K562 (cell line): ENCODE results near the gene CKLF. TPM values are rescaled to one million over a fixed set of nuclear protein-coding genes. Genes with fewer than 3 reads are reported as not detected.

Experiments
- CAMTA2 ChIP-seq: fragments of 250-450 bp; sonication (Bioruptor Pico); conservative IDR thresholded peaks from 2 replicates; pipeline ENCODE4 v1.5.1; 2022
- CCNT2 ChIP-seq: IDR thresholded peaks from 2 replicates; pipeline ENCODE4 v1.6.1; 2011; ENCODE audit warnings: borderline replicate concordance, low read depth, mild to moderate bottlenecking, moderate library complexity, mixed read lengths, low read length; ENCODE audit not compliant: insufficient read length; ENCODE audit errors: extremely low read depth
- KDM1A ChIP-seq, 2 experiments: fragments of 450-650 bp; IDR thresholded peaks; 2 replicates each; pipeline ENCODE4 v1.6.1; 2016; ENCODE audit warnings: mild to moderate bottlenecking in 2 of 2
- LEF1 ChIP-seq: fragments of 450-650 bp; IDR thresholded peaks from 2 replicates; pipeline ENCODE4 v1.6.1; 2016; ENCODE audit warnings: mild to moderate bottlenecking
- MTA2 ChIP-seq: fragments of 450-650 bp; IDR thresholded peaks from 2 replicates; pipeline ENCODE4 v1.6.1; 2016; ENCODE audit warnings: low read depth
- NBN ChIP-seq: fragments of 450-650 bp; IDR thresholded peaks from 2 replicates; pipeline ENCODE4 v1.6.1; 2016; ENCODE audit warnings: low read depth, mild to moderate bottlenecking
- POLR3A ChIP-seq: IDR thresholded peaks from 2 replicates; pipeline ENCODE4 v1.6.1; 2011; ENCODE audit warnings: borderline replicate concordance, mild to moderate bottlenecking, moderate library complexity; ENCODE audit not compliant: insufficient read length, insufficient read depth; ENCODE audit errors: extremely low read depth
- SMARCA5 ChIP-seq: fragments of 450-650 bp; IDR thresholded peaks from 2 replicates; pipeline ENCODE4 v1.6.1; 2016
- SUPT5H ChIP-seq: fragments of 450-650 bp; IDR thresholded peaks from 2 replicates; pipeline ENCODE4 v1.6.1; 2016
- TAF9B ChIP-seq: fragments of 450-650 bp; IDR thresholded peaks from 2 replicates; pipeline ENCODE4 v1.6.1; 2018; ENCODE audit warnings: mild to moderate bottlenecking; ENCODE audit not compliant: partially characterized antibody
- ZBTB1 ChIP-seq: sonication (generic); formaldehyde crosslinking; IDR thresholded peaks from 2 replicates; pipeline ENCODE4 v1.8.1; 2023; ENCODE audit warnings: missing genetic modification reagents, low read depth, mild to moderate bottlenecking, borderline replicate concordance
- ZNF354B ChIP-seq: fragments of 250-450 bp; sonication (Bioruptor Pico); IDR thresholded peaks from 2 replicates; pipeline ENCODE4 v1.4.0; 2020
- ZNF717 ChIP-seq: fragments of 250-450 bp; sonication (Bioruptor Pico); IDR thresholded peaks from 2 replicates; pipeline ENCODE4 v1.5.0; 2021
- polyA plus RNA-seq, 8 experiments: library from polyadenylated mRNA; depleted of rRNA in 4 of 8; stranded (reverse) in 5 of 8; unstranded in 3 of 8; fragments of >200 nt; fragmentation: Nextera tagmentation in 2 of 8; fragmentation: Illumina TruSeq in 1 of 8; extraction: Ambion mirVana in 2 of 8; extraction: Trizol in 1 of 8; gene quantifications; 2 replicates each; pipeline versions ENCODE4 v1.2.1 to v1.2.3, GENCODE V29; 2011 to 2014; ENCODE audit warnings: inconsistent platforms in 1 of 8, missing spikeins in 1 of 8
- total RNA-seq, 7 experiments: library from RNA; depleted of rRNA in 6 of 7; stranded (reverse); fragments of >200 nt in 6 of 7; fragmentation: Illumina TruSeq in 2 of 7; extraction: Trizol in 2 of 7; gene quantifications; 2 replicates each; pipeline versions ENCODE4 v1.2.1 to v1.2.3, GENCODE V29; 2011 to 2021; ENCODE audit warnings: low replicate concordance in 1 of 7
- TF ChIP-seq, protein P1 (sequence below): sonication (generic); formaldehyde crosslinking; IDR thresholded peaks from 2 replicates; pipeline ENCODE4 v1.4.0; 2020; ENCODE audit warnings: mild to moderate bottlenecking, missing genetic modification reagents
- TF ChIP-seq, protein P2 (sequence below): fragments of 250-450 bp; sonication (Bioruptor Pico); IDR thresholded peaks from 2 replicates; pipeline ENCODE4 v1.5.0; 2020; ENCODE audit warnings: mild to moderate bottlenecking, borderline replicate concordance
- TF ChIP-seq, protein P3 (sequence below): fragments of 250-450 bp; sonication (Bioruptor Pico); IDR thresholded peaks from 2 replicates; pipeline ENCODE4 v1.4.0; 2020; ENCODE audit warnings: mild to moderate bottlenecking, moderate library complexity
- TF ChIP-seq, protein P4 (sequence below): fragments of 450-650 bp; formaldehyde crosslinking; IDR thresholded peaks from 2 replicates; pipeline ENCODE4 v1.4.0; 2020; ENCODE audit warnings: mild to moderate bottlenecking, moderate library complexity

The CKLF gene
- total and polyA plus RNA-seq, 9 of the 15 experiments (the other 6 are each of a cell fraction or from before 2014, with no cell fraction given), result 84.8 to 322 (median 118) TPM

DNA sequence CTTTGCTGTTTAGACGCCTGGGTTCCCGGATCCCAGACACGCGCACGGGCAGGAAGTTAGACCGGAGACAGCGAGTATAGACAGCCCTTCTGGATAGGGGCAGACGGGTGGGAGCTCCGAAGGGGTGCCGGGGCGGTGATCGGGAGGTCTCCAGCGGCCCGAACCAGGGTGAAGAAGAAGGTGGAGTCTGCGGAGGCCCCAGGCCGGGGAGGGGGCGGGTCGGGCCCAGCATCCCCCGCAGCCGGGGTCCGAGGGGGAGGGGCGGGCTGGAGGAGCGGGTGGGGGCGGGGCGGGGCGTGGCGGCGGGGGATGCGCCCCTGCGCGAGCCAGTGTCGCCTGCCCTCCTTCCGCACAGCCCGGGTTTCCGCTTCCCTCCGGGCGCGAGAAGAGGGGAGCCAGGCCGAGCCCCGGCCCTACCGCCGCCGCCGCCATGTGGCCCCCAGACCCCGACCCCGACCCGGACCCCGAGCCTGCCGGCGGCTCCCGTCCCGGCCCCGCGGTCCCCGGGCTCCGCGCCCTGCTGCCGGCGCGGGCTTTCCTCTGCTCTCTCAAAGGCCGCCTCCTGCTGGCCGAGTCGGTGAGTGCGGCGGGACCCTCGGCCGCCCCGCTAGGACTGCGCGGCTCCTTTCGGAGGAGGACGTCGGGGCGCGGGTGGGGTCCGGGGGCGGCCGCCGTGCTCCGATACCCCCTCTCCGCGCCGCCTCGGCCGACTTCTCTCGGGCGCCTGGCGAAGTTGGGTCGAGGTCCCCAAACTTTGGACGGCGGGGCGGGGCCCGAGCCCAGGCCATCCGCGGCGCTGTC lies 52.2 kb downstream of the CKLF start, which contains the start of gene CMTM3 (continued):
- TF ChIP-seq, protein P1, sequence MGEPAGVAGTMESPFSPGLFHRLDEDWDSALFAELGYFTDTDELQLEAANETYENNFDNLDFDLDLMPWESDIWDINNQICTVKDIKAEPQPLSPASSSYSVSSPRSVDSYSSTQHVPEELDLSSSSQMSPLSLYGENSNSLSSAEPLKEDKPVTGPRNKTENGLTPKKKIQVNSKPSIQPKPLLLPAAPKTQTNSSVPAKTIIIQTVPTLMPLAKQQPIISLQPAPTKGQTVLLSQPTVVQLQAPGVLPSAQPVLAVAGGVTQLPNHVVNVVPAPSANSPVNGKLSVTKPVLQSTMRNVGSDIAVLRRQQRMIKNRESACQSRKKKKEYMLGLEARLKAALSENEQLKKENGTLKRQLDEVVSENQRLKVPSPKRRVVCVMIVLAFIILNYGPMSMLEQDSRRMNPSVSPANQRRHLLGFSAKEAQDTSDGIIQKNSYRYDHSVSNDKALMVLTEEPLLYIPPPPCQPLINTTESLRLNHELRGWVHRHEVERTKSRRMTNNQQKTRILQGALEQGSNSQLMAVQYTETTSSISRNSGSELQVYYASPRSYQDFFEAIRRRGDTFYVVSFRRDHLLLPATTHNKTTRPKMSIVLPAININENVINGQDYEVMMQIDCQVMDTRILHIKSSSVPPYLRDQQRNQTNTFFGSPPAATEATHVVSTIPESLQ, result no peak
- TF ChIP-seq LEF1, result no peak
- TF ChIP-seq, protein P2, sequence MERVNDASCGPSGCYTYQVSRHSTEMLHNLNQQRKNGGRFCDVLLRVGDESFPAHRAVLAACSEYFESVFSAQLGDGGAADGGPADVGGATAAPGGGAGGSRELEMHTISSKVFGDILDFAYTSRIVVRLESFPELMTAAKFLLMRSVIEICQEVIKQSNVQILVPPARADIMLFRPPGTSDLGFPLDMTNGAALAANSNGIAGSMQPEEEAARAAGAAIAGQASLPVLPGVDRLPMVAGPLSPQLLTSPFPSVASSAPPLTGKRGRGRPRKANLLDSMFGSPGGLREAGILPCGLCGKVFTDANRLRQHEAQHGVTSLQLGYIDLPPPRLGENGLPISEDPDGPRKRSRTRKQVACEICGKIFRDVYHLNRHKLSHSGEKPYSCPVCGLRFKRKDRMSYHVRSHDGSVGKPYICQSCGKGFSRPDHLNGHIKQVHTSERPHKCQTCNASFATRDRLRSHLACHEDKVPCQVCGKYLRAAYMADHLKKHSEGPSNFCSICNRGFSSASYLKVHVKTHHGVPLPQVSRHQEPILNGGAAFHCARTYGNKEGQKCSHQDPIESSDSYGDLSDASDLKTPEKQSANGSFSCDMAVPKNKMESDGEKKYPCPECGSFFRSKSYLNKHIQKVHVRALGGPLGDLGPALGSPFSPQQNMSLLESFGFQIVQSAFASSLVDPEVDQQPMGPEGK (CRISPR knock-in tag), result no peak
- no peak for TF ChIP-seq NBN
- TF ChIP-seq, protein P3, sequence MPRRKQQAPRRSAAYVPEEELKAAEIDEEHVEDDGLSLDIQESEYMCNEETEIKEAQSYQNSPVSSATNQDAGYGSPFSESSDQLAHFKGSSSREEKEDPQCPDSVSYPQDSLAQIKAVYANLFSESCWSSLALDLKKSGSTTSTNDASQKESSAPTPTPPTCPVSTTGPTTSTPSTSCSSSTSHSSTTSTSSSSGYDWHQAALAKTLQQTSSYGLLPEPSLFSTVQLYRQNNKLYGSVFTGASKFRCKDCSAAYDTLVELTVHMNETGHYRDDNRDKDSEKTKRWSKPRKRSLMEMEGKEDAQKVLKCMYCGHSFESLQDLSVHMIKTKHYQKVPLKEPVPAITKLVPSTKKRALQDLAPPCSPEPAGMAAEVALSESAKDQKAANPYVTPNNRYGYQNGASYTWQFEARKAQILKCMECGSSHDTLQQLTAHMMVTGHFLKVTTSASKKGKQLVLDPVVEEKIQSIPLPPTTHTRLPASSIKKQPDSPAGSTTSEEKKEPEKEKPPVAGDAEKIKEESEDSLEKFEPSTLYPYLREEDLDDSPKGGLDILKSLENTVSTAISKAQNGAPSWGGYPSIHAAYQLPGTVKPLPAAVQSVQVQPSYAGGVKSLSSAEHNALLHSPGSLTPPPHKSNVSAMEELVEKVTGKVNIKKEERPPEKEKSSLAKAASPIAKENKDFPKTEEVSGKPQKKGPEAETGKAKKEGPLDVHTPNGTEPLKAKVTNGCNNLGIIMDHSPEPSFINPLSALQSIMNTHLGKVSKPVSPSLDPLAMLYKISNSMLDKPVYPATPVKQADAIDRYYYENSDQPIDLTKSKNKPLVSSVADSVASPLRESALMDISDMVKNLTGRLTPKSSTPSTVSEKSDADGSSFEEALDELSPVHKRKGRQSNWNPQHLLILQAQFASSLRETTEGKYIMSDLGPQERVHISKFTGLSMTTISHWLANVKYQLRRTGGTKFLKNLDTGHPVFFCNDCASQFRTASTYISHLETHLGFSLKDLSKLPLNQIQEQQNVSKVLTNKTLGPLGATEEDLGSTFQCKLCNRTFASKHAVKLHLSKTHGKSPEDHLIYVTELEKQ, result no peak
- TF ChIP-seq TAF9B, result no peak
- TF ChIP-seq, protein P4, sequence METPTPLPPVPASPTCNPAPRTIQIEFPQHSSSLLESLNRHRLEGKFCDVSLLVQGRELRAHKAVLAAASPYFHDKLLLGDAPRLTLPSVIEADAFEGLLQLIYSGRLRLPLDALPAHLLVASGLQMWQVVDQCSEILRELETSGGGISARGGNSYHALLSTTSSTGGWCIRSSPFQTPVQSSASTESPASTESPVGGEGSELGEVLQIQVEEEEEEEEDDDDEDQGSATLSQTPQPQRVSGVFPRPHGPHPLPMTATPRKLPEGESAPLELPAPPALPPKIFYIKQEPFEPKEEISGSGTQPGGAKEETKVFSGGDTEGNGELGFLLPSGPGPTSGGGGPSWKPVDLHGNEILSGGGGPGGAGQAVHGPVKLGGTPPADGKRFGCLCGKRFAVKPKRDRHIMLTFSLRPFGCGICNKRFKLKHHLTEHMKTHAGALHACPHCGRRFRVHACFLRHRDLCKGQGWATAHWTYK (CRISPR knock-in tag), result no peak
- no peak for TF ChIP-seq SUPT5H
- no peak for TF ChIP-seq SMARCA5
- no peak for TF ChIP-seq ZNF354B (CRISPR knock-in tag)
- TF ChIP-seq MTA2, result no peak
- no peak for TF ChIP-seq ZNF717
- peak; percentile 37 for TF ChIP-seq CCNT2
- no peak for TF ChIP-seq ZBTB1
- no peak for TF ChIP-seq CAMTA2
- no peak for TF ChIP-seq KDM1A (IDR thresholded peaks at IDR 0.05)
- TF ChIP-seq POLR3A, result no peak
